HG03095 (cell line): Measurements from ENCODE around the gene CHPT1.
"Not testable (repeated sequence)": the region's sequence is repeated elsewhere in the genome, so short reads cannot be mapped to it uniquely, and the experiment has no call there.

Experiments used
- ATAC-seq: cut with Tn5 transposase; IDR thresholded peaks from one replicate; pipeline ENCODE4 v1.9.1; 2021; ENCODE audit warnings: moderate library complexity; ENCODE audit not compliant: unreplicated experiment

CHPT1 gene

DNA sequence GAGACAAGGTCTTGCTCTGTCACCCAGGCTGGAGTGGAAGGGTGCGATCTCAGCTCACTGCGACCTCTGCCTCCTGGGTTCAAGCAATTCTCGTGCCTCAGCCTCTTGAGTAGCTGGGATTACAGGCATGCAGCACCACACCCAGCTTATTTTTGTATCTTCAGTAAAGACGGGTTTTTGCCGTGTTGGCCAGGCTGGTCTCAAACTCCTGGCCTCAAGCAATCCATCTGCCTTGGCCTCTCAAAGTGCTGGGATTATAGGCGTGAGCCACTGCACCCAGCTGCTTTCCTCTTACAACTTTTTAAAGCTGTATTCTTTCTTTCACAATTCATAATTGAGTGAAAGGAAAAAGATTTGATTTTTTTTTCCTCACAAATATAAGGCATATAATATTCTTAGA is 15.8 kb upstream of the CHPT1 start:
- not testable (repeated sequence) for ATAC-seq

- ATAC-seq: no peak
These were observed 12.3 kb upstream of the CHPT1 start for GRCh38 chr12:101685092-101685491.

- ATAC-seq: no peak
These were observed 11.3 kb upstream of the CHPT1 start for GRCh38 chr12:101686176-101686575.

- ATAC-seq: no peak
These were observed 6.8 kb upstream of the CHPT1 start for GRCh38 chr12:101690544-101691098.

GRCh38 chr12:101691503-101692096 is 5.8 kb upstream of the CHPT1 start:
- no peak for ATAC-seq

DNA sequence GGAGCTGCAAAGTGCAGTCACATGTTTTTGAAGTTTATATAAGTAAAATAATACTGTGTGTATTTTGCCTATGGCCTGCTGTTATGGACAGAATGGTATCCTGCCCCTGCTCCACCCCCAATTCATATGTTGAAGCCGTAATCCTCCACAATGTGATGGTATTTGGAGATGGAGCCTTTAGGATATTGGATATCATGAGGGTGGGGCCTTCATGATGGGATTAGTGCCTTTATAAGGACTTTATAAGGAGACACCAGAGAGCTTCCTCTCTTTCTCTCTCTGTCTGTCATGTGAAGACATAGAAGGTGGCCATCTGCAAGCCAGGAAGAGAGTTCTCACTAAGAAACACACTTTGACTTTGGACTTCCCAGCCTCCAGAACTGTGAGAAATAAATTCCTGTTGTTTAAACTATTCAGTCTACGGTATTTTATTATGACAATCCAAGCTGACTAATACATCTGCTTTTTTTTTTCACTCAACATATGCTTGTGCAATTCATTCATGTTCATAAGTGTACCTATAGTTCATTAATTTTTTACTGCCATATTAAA is 3.1 kb upstream of the CHPT1 start:
- ATAC-seq: no peak

- ATAC-seq: no peak
These were observed 2.5 kb upstream of the CHPT1 start for GRCh38 chr12:101694986-101695385.

- ATAC-seq: no peak
These were observed 1.7 kb upstream of the CHPT1 start for GRCh38 chr12:101695706-101696105.

- no peak for ATAC-seq
These were observed 916 bp upstream of the CHPT1 start for GRCh38 chr12:101696251-101697196.

DNA sequence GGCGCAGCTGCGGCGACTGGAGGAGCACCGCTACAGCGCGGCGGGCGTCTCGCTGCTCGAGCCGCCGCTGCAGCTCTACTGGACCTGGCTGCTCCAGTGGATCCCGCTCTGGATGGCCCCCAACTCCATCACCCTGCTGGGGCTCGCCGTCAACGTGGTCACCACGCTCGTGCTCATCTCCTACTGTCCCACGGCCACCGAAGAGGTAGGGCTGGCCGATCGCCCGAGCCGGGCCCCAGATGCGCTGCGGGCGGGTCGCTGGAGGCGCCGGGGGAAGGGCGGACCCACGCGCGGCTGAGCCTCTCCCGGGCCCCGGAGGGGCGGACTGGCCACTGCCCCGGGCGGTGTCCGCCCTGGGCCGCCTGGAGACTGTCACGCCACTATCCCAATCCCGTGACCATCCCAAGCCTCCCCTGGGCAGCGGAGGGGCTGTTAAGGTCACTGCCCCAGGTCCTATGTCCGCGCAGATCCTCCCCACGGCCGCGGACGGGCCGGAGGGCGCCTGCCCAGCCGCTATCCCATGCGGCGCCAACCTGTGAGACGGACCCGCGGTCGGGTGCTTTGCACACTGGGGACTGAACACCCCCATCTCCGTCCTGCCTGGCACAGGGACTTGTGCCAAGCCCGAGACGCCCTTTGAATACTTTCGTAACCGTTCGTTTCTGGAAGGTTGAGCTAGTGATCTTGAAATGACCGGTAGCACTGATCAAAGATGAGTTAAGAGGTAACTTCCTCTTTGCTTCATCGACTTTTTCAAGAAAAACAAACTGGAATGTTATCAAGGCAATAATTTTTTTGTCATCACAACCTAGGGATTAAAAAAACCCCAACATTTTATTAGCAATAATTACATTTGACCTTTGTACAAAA is 725 bp downstream of the CHPT1 start:
- peak; percentile 24 for ATAC-seq

- no peak for ATAC-seq
These were observed 1.4 kb downstream of the CHPT1 start for GRCh38 chr12:101698800-101699347.

DNA sequence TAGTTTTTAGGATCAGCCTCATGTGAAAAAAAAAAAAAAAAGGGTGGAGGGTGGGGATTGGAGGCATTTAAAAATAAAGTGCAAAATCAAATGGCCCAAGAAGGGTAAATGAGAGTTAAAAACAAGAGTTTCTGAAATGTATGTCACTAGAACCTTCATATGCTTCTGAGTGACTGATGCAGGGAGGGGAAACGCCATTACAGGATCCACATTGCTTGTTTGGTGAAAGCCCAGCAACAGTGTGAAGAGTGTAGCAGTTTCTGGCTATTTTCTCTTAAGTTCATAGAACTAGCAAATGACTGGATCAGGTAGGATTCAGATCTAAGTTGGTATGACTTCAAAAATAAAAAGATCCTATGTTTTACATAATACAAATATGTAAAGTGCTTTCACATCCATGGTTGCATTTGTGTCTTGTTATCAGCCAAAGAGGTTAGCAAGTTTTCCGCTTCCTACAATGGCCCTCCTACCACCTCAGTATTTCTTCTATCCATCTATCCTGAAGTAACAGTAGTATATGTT is 2.9 kb downstream of the CHPT1 start:
- ATAC-seq: no peak

GRCh38 chr12:101703487-101703886 is 6.0 kb downstream of the CHPT1 start:
- no peak for ATAC-seq

DNA sequence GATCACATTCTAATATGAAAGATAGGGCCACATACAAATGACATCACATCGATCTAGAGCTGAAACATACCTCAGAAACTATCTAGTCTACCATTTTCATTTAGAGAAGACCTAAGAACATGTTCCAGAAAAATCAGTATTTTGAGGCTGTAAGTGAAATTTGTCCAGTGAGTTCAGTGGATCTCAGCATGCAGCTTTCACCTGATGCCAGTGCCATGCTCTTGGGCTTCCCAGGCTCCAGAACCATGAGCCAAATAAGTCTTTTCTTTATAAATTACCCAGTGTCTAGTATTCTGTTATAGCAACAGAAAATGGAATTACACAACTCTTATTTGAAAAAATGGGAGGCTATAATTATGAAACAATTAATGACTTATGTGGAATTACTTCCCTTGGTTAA is 9.0 kb downstream of the CHPT1 start:
- ATAC-seq: no peak

GRCh38 chr12:101707131-101707782 is 9.8 kb downstream of the CHPT1 start:
- ATAC-seq: no peak

- ATAC-seq: no peak
These were observed 12.8 kb downstream of the CHPT1 start for GRCh38 chr12:101710288-101710687.

GRCh38 chr12:101713059-101713682 is 15.7 kb downstream of the CHPT1 start:
- ATAC-seq: no peak

- no peak for ATAC-seq
These were observed 16.5 kb downstream of the CHPT1 start for GRCh38 chr12:101713930-101714329.

DNA sequence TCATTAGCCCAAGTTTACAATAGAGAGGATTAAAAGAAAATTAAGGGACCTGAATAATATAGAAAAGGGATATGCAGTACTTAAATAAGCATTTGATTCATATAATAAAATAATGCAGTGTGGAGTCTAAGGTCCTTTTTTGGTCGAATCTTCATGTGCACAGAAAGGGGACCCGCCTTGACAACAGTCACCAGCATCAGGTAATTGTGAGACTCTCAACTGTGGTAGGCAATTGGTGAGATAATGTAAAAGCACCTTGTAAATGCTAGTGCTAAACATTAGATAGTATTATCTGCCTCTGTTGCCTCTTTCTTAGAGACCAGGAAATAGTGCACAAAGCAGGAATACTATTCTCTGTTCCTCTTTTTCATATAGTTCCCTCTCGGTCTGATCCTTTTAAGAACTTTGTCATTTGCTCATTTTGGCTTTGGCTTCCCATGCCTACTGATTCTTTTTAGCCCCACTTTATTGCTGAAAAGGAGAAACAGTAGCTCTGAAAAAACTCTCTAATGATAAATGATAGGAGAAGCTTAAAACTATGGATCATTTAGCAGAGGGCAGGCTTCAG is 17.5 kb downstream of the CHPT1 start:
- no peak for ATAC-seq
